Mesothelial cell of epicardium (in vitro differentiated cells): Measurements from ENCODE around the gene MRPL49. TPM values are rescaled to one million over a fixed set of nuclear protein-coding genes. Genes with fewer than 3 reads are reported as not detected.
"Not testable (repeated sequence)": the region's sequence is repeated elsewhere in the genome, so short reads cannot be mapped to it uniquely, and the experiment has no call there.

Source experiments
- DNase-seq, 2 experiments: peaks; one replicate each; pipeline ENCODE4 v3.0.0; 2021; ENCODE audit warnings: low spot score in 2 of 2; ENCODE audit not compliant: unreplicated experiment in 2 of 2
- H3K27ac Mint-ChIP-seq: 2 replicates; pipeline ENCODE4 v1.8.0; 2021; ENCODE audit warnings: mixed read lengths
- H3K27me3 Mint-ChIP-seq: 2 replicates; pipeline ENCODE4 v1.8.0; 2021; ENCODE audit warnings: low read depth, mixed read lengths
- H3K36me3 Mint-ChIP-seq: 2 replicates; pipeline ENCODE4 v1.8.0; 2021; ENCODE audit warnings: mixed read lengths
- H3K4me1 Mint-ChIP-seq: 2 replicates; pipeline ENCODE4 v1.8.0; 2021; ENCODE audit warnings: mixed read lengths
- H3K4me3 Mint-ChIP-seq: 2 replicates; pipeline ENCODE4 v1.8.0; 2021; ENCODE audit warnings: mild to moderate bottlenecking, moderate library complexity, mixed read lengths
- H3K9me3 Mint-ChIP-seq: 2 replicates; pipeline ENCODE4 v1.8.0; 2021; ENCODE audit warnings: mixed read lengths
- total RNA-seq: library from RNA; stranded (reverse); gene quantifications from 3 replicates; pipeline ENCODE4 v1.2.1, GENCODE V29; 2021
- TF ChIP-seq, protein P1 (sequence below): fragments of 200-600 bp; sonication (generic); IDR thresholded peaks from one replicate; pipeline ENCODE4 v1.5.0; 2021; ENCODE audit warnings: antibody characterized with exemption; ENCODE audit not compliant: unreplicated experiment

The MRPL49 gene
- total RNA-seq, 1 donor from 2014 or later, result 41.3 TPM

DNA sequence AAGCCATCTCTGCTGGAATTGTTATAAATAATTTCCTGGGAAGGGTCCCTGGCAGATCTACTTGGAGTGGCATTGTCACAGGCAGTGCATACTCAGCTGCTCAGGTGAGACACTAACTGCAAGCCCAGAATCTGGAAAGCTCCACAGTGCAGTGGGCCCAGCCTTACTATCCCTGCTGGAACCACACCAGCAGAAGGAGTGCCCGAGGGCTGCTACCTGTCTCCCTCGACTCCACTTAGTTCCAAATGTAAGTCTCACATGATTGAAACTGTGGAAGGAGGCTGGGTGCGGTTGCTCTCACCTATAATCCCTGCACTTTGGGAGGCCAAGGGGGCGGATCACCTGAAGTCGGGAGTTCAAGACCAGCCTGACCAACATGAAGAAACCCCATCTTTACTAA lies 26.5 kb downstream of the MRPL49 start:
- Mint-ChIP-seq H3K4me3 (no peak overlapping the region), H3K4me1 (peaks cover 18% of the 10 kb centered on the region), H3K27me3 (peaks cover 23% of the 10 kb centered on the region), H3K36me3 (no peaks in the 10 kb centered on the region), H3K9me3 (no peaks in the 10 kb centered on the region), H3K27ac (no peak overlapping the region)
- TF ChIP-seq, protein P1, sequence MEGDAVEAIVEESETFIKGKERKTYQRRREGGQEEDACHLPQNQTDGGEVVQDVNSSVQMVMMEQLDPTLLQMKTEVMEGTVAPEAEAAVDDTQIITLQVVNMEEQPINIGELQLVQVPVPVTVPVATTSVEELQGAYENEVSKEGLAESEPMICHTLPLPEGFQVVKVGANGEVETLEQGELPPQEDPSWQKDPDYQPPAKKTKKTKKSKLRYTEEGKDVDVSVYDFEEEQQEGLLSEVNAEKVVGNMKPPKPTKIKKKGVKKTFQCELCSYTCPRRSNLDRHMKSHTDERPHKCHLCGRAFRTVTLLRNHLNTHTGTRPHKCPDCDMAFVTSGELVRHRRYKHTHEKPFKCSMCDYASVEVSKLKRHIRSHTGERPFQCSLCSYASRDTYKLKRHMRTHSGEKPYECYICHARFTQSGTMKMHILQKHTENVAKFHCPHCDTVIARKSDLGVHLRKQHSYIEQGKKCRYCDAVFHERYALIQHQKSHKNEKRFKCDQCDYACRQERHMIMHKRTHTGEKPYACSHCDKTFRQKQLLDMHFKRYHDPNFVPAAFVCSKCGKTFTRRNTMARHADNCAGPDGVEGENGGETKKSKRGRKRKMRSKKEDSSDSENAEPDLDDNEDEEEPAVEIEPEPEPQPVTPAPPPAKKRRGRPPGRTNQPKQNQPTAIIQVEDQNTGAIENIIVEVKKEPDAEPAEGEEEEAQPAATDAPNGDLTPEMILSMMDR, result no peak
- no peak for DNase-seq

DNA sequence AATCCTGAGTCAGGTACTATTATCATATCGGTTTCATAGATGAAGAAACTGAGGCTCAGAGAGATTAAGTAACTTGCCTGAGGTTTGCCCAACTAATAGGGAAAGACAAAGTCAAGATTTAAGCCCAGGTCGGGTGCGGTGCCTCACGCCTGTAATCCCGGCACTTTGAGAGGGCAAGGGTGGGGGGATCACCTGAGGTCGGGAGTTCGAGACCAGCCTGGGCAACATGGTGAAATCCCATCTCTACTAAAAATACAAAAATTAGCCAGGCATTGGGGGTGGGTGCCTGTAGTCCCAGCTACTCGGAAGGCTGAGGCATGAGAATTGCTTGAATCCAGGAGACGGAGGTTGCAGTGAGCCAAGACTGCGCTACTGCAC lies 28.0 kb downstream of the MRPL49 start:
- not testable (repeated sequence) for H3K36me3 Mint-ChIP-seq, DNase-seq, H3K9me3 Mint-ChIP-seq
- Mint-ChIP-seq H3K4me3 (peak overlapping the region; percentile 36), H3K4me1 (peaks cover 18% of the 10 kb centered on the region), H3K27ac (peak overlapping the region; percentile 95), H3K27me3 (peaks cover 17% of the 10 kb centered on the region)

DNA sequence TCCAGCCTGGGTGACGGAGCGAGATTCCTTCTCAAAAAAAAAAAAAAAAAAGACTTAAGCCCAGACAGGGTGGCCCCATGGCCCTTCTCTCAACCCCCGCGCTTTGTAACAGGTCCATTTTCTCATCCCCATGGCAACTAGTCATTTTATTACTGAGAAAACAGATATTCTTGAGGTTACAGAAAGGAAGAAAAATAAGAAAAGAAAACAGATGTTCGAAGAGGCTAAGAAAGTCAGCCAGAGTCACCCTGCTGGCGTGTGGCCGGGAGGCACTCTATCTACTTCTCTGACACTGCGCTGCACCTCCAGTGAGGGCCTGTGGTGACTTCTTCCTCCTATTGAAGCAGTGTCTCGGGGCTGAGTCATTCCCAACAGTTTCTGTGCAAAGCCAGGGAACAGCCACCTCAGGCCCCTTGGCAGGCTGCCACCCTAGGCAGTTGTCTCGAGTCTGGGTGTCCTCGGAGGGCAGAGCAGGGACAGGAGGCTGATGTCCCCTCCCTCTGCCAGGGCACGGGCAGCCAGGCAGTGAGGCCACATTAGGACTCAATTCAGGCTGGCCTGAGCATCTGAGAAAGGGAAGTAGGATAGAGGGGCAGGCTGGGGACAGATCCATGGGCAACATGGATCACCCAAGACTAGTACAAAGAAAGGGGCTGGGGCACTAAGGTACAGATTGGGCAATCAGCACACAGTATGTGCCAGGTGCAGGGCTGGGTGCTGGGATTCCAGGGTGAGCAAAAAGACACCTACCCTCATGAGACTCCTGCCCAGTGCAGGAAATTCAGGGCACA lies 28.6 kb downstream of the MRPL49 start:
- Mint-ChIP-seq H3K4me3 (peak overlapping the region; percentile 36), H3K27ac (peak overlapping the region; percentile 95), H3K36me3 (no peaks in the 10 kb centered on the region), H3K27me3 (peaks cover 14% of the 10 kb centered on the region), H3K4me1 (peaks cover 18% of the 10 kb centered on the region), H3K9me3 (no peaks in the 10 kb centered on the region)
- DNase-seq, result peak in 1 of 2 experiments; percentile 67
- TF ChIP-seq, protein P1, result no peak

DNA sequence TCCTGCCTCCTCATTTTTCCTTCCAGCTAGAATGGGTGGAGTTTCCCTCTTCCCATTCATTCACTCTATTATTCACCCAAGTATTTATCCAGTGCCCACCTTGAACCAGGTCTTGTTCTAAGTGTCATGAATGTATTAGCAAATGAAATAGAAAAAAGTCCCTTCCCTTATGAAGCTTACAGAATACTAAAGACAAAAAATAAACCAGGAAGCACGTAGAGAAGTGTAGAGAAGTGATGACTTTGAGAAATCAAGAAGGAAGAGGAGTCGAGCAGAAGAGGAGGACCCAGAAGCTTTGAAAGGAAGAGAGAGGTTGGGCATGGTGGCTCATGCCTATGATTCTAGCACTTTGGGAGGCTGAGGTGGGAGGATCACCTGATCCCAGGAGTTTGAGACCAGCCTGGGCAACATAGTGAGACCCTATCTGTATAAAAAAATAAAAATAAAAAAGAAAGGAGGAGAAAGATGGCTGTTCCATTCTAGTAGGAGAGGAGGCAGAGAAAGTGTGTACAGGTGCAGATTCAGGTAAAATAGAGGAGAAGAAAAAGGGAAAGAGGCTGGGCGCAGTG lies 29.3 kb downstream of the MRPL49 start:
- H3K27me3 Mint-ChIP-seq, result peaks cover 10% of the 10 kb centered on the region

DNA sequence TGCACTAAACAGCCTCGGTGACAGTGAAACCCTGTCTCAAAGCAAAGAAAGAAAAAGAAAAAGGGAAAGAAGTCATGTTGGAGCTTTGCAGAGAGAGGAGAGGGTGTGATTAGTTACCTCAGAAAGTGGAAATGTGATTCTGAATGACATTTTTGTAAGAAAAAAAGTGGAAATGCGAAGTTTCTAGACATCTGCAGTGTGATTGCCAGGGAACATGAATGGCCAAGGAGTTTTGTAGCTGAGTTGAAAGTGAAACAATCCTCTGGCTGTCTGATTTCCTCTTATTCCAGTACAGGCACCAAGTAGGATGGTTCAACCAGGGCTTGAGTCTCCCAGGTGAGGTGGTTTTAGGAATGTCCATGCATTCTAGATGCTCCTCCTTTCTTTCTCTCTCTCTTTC lies 30.0 kb downstream of the MRPL49 start:
- H3K27ac Mint-ChIP-seq, result peak overlapping the region; percentile 16
- TF ChIP-seq, protein P1, result no peak
- H3K4me3 Mint-ChIP-seq, result no peak overlapping the region
- no peaks in the 10 kb centered on the region for H3K36me3 Mint-ChIP-seq
- peaks cover 18% of the 10 kb centered on the region for H3K4me1 Mint-ChIP-seq
- peaks cover 10% of the 10 kb centered on the region for H3K27me3 Mint-ChIP-seq
- no peak for DNase-seq
- H3K9me3 Mint-ChIP-seq, result no peaks in the 10 kb centered on the region

More for the DNA sequence above, 29.3 kb downstream of the MRPL49 start:
- H3K4me1 Mint-ChIP-seq, result peaks cover 18% of the 10 kb centered on the region
- no peak overlapping the region for H3K4me3 Mint-ChIP-seq
- no peak for DNase-seq
- H3K9me3 Mint-ChIP-seq, result no peaks in the 10 kb centered on the region
- H3K36me3 Mint-ChIP-seq, result no peaks in the 10 kb centered on the region
- TF ChIP-seq, protein P1, result no peak
- H3K27ac Mint-ChIP-seq, result peak overlapping the region; percentile 95

DNA sequence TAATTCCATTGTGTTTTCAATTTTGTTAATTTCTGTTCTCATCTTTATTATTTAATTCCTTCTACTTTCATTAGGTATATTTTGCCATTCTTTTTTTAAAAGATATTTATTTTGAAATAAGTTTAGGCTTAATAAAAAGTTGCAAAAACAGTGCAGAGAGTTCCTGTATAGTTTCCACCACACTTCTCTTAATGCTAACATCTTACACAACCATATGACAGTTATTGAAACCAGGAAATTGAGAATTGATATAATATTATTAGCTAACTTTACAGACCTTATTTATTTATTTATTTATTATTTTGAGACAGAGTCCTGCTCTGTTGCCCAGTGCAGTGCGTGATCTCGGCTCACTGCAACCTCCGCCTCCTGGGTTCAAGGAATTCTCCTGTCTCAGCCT lies 34.1 kb downstream of the MRPL49 start:
- TF ChIP-seq, protein P1, result no peak
- H3K9me3 Mint-ChIP-seq, result no peaks in the 10 kb centered on the region

More for the DNA sequence above, 34.1 kb downstream of the MRPL49 start:
- Mint-ChIP-seq H3K27ac (no peak overlapping the region), H3K4me1 (peaks cover 2% of the 10 kb centered on the region), H3K4me3 (no peak overlapping the region), H3K36me3 (no peaks in the 10 kb centered on the region), H3K27me3 (peaks cover 13% of the 10 kb centered on the region)
- no peak for DNase-seq
